ENCODE results near the gene EYS.

Gene EYS

DNA sequence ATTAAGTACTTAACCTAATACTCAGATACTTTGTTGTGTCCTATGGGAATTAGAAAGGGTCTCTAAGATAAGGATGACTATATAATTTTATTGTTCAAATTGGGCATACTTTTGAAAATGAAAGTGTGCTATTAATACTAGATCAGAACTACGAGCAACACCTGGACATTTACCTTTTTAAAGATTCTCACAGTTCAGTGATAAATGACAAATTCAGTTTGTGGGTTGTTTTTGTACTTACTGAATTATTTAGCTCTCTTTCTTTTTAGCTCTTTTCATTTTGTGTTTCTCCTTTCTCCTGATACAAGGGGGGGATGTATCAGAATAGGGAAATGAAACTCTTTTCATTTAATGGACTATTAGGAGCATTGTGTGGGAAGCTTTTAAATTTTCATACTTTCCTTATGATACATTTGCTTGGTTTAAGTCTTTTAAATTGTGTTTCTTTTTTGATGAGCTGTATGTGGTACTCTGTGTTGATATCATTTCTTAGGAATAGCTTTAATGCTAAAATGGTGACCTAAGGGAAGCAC, 2023.9 kb downstream of the EYS start:
- DNase-seq, result no peak

DNA sequence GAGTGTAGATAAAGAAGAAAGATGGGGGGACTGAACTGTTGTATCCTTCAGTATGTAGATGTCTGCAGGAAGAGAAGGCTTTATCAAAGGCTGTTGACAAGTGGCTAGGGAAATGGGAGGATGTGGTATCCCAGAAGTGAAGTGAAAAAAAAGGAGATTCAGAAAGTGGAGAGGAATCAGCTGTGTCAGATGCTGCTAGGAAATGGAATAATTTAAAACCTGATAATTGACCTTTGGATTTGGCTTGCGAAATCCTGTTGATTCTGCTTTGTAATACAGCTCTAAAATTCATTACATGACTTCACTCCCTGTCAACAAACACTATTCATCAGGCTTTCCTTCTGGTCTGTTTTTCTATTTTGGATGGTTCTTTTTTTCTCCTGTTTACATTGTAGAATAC, 2029.7 kb downstream of the EYS start:
- DNase-seq, result no peak

DNA sequence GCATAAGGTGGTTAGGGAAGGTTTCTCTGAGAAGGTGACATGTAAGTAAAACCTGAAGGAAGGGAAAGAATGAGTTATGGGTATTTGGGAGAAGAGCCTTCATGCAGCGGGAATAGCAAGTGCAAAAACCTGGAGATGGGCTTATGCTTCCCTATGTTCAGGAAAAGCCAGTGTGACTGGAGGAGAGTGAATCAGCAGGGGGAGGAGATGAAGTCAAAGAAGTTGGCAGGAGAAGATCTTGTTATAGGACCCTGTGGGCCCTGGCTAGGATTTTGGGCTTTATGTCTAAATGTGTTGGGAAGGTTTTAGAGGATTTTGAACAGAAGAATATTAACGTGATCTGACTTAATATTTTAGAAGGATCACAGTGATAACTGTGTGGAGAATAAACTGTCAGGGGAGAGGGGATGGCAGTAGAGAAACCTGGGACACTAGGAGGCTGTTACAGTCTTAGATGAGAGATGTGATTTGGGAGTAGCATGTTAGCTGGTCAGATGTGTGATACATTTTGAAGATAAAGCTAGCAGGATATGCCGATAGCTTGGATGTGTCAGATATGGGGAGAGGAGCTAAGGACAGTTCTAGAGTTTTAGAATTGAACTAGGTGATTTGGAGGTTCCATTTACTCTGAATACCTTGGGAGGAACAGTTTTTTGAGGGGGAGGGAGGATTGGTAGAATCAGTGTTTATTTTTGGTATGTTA, 2030.5 kb downstream of the EYS start:
- DNase-seq, result no peak

DNA sequence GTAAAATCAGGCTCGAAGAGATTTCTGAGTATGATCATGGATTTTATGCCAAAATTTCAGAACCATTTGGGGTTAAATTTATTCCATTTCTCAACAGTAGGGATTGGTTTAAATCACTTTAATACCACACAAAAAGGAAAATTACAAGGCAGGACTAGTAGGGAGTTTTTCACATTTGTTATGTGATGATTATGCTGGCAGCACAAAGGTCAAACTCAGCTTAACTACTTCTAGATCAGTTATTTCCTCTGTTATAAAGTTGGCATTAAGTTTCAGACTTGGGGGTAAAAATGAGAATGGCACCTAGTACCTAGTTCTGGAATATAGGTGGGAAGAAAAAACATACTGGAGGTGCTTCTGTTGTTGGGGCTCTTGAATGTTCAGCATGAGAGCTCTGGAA, 2031.9 kb downstream of the EYS start:
- DNase-seq, result no peak

DNA sequence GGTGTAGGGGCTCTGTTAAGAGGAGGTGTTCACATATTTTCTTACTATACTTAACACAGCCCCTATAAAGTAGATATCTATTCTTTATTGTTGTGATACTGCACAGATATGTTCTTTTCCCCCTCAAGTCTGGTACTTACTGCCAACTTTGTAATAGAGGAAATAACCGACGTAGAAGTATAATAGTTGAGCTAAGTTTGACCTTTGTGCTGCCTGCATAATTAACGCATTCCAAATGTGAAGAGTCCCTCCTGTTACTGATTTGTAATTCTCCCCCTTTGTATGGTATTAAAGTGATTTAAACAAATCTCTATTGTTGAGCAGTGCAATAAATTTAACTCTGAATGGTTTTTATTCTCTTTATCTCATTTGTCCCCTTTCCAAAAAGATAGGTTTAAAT, 2032.4 kb downstream of the EYS start:
- DNase-seq, result no peak

DNA sequence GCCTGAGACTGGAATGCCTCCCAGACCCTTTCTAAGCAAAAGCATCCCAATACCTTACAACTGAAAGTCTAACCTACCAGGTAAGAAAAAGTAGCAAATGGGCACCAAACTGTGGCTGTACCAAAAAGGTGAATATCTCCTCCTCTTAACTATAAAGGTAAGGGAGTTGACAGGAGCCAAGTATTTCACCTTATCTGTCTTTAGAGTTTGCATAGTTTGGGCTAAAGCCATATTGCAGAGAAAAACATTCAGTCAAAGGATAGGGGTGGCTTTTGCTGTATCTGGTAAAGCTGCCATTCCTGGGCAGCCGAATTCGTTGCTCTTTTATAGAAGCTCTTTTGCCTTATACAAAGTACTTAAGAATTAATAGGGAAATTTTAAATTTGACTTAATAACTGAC, 2033.3 kb downstream of the EYS start:
- no peak for DNase-seq

DNA sequence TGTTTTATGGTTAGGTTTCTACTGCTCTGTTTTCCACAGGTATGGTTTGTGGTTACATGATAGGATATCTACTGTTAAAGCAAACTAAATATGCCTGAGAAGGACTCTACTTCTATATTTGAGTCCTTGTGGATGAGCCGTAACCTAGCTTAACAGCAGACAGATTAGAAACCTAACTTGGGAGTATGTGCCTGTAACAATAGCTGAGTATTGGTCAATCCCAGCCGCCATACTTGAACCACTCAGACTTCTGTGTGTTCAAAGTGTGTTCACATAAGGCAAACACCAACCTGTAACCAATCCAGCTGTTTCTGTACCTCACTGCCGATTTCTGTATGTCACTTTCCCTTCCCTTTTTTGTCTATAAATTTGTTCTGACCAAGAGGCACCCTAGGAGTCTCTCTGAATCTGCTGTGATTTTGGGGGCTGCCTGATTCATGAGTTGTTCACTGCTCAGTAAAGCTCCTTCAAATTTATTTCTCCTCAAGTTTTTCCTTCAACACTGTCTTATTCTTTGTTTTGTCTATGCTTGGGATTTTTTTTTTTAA, 2034.4 kb downstream of the EYS start:
- no peak for DNase-seq

DNA sequence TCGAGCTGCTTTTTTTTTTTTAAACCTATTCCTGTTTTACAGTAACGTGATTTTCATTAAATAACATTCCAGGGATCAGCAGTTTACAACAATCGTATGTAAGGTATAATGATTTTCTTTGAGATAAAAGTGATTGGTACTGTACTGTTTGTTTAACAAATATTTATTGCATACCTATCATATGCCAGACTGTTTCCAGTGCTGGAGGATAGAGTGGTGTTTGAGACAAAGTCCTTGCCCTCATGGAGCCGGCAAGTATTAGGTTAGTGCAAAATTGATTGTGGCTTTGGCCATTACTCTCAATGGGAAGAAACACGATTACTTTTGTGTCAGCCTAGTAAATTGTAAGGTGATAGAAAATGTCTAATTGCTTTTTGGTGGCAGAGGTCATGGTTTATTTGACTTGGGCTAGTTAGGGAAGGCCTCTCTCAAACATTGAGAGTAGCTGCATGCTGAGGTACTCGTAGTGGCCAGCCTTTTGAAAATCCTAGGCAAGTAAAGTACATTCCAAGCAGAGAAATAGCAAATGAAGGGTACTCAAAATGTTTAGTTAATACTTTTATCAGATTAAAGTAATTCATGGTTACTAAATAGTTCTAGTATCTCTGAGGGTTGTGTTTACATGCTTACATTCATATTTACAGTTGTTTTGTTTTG, 2035.8 kb downstream of the EYS start:
- no peak for DNase-seq
